GM12864 (cell line): ENCODE data around the gene PARP11.
A peak's percentile ranks its signal among the peaks of the same experiment; 100 is the strongest.

Experiments
- DNase-seq: peaks from one replicate; pipeline ENCODE4 v3.0.0-alpha.2; 2011; ENCODE audit warnings: low read depth
- H3K4me3 ChIP-seq: 2 replicates; pipeline ENCODE4 v1.5.1; 2011; ENCODE audit warnings: mild to moderate bottlenecking, low read depth, low read length, control low read depth
- TF ChIP-seq, protein P1 (sequence below): IDR thresholded peaks from 2 replicates; pipeline ENCODE4 v1.5.1; 2011; ENCODE audit warnings: low read depth, mild to moderate bottlenecking, moderate library complexity, low read length, control low read depth, inconsistent platforms; ENCODE audit errors: missing control alignments

Gene PARP11

GRCh38 chr12:3885277-3886094 lies 12.3 kb upstream of the PARP11 start:
- no peak overlapping the region for H3K4me3 ChIP-seq
- no peak for DNase-seq
- TF ChIP-seq, protein P1, sequence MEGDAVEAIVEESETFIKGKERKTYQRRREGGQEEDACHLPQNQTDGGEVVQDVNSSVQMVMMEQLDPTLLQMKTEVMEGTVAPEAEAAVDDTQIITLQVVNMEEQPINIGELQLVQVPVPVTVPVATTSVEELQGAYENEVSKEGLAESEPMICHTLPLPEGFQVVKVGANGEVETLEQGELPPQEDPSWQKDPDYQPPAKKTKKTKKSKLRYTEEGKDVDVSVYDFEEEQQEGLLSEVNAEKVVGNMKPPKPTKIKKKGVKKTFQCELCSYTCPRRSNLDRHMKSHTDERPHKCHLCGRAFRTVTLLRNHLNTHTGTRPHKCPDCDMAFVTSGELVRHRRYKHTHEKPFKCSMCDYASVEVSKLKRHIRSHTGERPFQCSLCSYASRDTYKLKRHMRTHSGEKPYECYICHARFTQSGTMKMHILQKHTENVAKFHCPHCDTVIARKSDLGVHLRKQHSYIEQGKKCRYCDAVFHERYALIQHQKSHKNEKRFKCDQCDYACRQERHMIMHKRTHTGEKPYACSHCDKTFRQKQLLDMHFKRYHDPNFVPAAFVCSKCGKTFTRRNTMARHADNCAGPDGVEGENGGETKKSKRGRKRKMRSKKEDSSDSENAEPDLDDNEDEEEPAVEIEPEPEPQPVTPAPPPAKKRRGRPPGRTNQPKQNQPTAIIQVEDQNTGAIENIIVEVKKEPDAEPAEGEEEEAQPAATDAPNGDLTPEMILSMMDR: peak; percentile 68

DNA sequence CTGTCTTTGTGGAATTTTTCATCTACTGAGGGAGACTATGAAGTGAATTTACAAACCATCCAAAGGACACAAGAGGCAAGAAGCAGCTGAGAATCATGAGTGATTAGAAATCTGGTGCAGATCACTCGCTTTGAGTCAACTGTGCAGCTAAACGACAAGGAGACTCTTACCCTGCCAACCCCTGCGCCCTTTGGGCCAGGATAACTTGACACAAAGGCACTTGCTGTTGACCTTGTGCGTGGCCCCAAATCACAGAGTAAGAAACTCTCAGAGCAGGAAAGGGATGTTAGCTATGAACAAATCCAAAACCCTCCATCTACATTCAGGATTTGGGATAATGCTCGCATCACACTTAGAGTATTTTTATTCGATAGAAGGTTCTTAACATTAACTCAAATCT lies 11.5 kb upstream of the PARP11 start:
- TF ChIP-seq, protein P1: no peak
- DNase-seq: no peak
- H3K4me3 ChIP-seq: no peak overlapping the region

DNA sequence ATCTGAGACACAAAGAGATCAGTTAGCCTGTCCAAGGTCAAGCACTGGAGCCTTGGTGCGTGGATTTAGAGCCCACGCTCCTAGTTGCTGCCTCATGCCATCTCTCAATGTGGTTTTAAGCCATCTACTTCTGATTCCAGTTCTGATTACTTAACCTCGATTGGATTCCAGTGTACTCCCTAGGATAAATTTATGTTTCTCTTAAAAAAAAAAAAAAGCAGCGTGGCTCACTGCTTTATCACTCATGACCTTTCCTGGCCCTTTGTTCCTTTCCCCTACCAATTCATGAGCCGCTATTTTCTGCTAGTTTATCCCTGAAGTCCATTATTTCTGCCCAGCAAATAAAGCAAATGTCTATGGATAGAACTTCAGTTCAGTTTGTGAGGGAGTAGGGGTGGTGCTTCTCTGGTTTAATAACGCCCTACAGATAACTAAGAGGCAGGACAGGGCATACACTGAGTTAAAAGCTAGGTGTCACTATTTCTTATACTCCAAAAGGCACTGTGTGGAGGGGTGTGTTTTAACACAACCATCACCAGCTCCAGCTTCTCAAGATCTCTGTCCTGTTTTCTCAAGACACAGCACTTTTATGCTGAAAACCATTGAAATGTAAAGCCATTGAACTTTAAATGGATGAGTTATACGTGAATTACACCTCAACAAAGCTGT lies 9.8 kb upstream of the PARP11 start:
- DNase-seq: no peak
- TF ChIP-seq, protein P1: peak; percentile 36

DNA sequence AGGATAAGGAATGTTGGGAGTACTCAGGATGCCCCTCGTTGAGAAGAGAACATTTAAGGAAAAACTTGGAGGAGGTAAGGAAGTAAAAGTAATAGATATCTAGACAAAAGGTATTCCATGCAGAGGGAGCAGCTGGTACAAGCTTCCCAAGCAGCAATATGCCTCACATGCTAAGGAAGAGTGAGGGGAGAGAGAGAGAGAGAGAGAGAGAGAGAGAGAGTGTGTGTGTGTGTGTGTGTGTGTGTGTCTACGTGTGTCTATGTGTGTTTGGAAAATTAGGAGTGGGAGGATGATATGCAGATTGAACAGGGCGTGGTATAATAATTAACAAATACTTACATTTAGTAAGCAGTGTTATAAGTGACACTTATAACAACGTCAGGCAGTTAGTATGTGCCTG lies 9.2 kb upstream of the PARP11 start:
- TF ChIP-seq, protein P1: no peak
- no peak for DNase-seq
- H3K4me3 ChIP-seq: no peak overlapping the region

More for the DNA sequence above, 9.8 kb upstream of the PARP11 start:
- no peak overlapping the region for H3K4me3 ChIP-seq

GRCh38 chr12:3881281-3881950 lies 8.2 kb upstream of the PARP11 start:
- TF ChIP-seq, protein P1: no peak
- no peak overlapping the region for H3K4me3 ChIP-seq
- no peak for DNase-seq

GRCh38 chr12:3879846-3880245 lies 6.6 kb upstream of the PARP11 start:
- TF ChIP-seq, protein P1: no peak
- no peak overlapping the region for H3K4me3 ChIP-seq
- no peak for DNase-seq
